NCI-H510A treated with DMSO at 0.1 percent for 48 hours (cell line): ENCODE measurements around the gene ERBB2.
"Not testable (repeated sequence)": the region's sequence is repeated elsewhere in the genome, so short reads cannot be mapped to it uniquely, and the experiment has no call there.

ENCODE experiments used
- DNase-seq: peaks from one replicate; lab custom pipeline; 2025; lab: John Stamatoyannopoulos, UW

Gene ERBB2

DNA sequence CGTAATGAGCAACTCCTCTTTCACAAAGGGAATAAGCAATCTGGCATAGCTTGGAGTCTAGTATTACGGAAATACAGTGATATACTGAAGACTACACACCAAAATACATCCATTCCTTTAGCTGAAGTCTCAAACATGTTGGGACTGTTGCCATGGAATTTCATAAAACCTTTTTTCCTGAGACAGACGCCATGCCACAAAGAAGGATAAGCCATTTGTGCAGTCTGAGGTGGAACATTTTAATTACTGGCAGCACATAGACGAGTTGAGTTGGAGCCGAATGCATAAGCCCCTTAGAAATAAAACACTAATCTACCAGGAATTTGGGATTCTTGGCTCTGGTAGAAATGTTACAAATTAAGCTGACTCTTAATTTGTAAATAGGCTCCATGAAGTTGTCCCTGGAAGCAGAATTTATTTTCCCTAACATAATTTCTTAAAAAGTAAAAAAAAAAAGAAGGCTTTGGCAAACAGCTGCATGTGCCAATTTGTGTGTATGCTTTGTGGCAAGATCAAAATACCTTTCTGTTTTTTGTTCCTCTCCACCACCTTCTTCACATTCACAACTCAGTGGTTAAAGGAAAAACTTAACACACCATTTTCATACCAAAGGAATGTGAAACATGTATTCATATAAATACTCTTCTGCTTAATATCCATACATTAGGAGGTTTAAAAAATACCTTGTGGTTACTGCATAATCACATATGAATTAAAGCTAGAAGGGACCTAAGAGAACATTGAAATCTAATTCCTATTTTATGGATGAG is 63.4 kb downstream of the ERBB2 start:
- DNase-seq, result no peak

DNA sequence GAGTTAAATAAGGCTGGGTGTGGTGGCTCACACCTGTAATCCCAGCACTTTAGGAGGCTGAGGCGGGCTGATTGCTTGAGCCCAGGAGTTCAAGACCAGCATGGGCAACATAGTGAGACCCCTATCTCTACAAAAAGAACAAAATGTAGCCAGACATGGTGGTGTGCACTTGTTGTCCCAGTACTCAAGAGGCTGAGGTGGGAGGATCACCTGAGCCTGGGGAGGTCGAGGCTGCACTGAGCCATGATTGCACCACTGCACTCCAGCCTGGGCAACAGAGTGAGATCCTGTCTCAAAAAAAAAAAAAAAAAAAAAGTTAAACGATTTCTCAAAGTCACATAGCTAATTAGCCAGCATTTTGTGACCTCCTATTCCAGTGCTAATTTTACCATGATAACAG is 64.3 kb downstream of the ERBB2 start:
- not testable (repeated sequence) for DNase-seq

DNA sequence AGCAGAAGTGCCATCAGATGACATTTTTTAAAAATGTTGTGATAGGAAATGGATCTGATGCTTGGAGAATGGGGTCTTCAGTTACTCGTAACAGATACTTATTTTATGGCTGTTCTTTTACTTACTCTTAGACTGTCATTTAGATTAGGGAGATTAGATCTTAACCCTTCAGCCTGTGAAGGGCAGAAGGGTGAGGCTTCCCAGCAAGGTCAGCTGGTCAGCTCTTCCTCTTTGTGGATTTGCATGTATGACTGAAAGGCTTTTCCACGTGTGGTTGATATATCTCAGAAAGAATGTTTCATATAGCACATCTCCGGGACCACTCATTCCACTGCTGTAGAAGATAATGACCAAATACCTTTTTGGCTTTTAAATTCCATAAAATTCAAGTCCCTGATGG is 65.3 kb downstream of the ERBB2 start:
- no peak for DNase-seq

DNA sequence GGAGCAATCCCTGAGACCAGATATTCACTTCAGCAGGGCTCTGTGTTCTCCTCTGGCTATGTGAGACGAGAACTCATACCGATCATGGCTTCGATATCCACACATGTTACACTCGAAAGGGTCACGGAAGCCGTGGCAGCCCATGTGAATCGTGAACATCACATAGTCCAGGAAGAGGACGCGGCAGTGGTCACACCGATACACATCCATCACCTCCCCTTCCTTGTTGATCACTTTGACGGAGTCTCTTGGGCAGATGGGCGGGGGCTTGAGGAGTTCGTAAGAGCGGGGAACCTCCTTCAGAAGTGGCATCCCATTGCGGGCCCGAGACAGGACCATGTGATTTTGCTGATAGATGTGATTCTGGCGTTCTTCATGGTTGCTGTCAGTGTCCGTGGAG is 65.9 kb downstream of the ERBB2 start:
- DNase-seq, result no peak

DNA sequence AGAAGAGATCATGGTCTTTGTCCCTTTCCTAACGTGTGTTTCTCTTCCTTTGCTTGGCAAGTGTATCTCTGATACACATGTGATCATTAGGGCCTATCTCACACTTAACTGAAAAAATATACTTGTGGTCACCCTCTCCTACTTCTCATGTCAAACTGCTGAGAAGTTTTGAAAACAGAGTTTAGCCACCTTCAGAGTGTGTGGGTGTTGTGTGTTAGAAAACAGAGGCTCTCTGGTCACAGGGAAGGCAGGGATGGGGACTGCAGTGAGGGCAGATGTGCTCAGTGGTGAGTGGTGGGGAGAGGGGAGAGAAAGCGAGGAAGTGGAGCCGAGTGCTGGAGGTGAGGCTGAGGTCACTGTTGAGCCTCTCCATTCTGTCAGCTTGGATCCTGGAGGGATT is 67.3 kb downstream of the ERBB2 start:
- no peak for DNase-seq

DNA sequence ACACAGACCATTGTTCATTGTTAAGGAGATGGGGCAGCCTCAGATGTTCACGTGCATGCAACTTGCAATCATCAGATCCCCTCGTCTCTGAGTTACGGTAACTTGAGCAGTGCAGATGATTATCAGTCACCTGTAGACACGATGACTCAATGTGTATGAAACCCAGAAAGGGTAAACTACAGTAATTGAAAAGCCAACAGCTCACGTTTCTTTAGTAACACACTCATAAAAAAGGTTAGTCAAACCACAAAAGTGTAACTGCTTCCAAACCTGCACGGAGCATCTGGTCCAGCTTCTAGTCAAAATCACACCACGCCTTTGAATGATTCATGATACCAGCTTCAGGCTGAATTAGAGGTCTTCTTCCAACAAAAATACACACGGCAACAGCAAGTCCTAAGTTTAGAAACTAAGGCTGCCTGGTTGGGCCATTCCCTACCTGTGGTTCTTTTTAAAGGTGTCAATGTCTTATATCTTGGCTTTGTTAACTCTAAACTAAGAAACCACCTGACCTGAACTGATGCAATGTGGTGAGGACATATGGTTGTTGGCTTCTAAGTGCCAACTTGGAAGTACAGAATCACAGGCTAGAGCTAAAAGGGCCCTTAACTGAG is 70.2 kb downstream of the ERBB2 start:
- peak; percentile 67 for DNase-seq

DNA sequence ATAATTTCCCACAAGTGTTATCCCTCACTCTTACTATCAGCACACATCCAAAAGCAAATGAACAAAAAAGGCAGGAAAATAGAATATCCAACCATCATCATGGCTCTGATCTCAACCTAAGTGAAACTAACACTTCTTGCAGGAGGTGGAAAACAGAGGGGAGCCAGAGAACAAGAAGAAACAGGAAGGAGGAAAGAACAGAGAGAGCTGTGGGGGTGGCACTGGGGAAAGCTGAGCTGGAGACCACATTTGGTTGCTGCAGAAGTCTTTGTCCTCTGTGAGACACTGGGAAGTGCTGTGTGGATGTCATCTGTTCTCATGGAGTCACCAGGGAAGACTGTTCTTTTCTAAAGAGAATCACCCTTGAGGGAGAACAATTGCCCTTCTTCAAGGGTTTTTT is 72.6 kb downstream of the ERBB2 start:
- DNase-seq, result no peak

DNA sequence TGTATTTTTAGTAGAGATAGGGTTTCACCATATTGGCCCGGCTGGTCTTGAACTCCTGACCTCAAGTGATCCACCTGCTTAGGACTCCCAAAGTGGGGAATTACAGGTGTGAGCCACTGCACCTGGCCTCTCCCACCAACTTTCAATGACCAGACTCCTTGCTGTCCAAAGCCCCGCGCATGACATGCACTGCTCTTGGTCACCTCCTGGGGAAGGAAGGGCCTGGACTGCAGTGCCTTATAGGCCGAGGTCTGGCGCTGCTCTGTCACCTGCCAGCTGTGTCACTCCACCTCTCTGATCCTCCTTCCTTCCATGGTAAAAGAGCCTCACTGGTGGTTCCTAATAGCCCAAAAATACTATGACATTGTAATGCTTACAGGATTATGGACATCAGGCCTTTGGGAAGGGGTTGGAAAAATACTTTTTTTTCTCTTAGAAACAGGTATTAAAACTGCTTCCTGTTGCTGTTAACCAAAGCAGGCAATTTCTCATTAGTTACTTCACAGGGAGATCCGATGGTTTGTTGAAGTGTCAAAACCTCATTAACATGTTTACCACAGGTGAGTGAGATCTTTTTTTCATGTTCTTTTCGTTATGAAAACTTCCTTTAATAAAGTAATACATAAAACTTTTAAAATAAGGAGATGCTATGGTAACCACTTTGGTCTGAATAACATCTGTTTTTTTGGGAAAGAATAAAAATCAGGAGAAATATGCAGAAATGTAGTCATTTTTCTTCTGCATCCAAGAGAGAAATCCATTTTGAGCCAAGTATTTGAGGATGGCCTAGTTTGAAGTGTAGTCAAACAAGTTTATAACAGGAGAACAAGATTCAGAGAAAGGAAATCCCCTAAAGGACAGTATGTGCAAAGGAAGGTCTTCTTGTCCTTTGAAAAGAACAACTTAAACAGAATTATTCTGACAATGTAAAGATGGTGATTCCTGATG is 73.4 kb downstream of the ERBB2 start:
- DNase-seq, result no peak

DNA sequence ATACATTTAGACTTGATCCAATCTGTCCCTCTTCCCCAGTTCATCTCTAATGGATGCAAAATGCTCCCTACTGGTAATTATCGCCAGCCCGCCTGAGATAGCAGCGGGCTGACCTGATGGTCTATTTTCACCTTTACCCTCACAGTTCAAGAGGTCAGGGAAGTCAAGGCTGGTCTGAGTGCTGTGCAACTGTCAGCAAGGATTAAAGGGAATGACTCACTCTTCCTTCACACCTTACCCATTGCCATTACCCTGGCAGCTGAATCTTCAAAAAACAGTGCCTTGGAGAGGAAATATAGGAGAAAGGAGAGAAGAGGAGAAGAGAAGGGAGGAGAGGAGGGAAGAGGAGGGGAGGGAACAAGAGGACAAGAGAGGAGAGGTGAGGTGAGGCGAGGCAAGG is 74.2 kb downstream of the ERBB2 start:
- DNase-seq, result no peak

DNA sequence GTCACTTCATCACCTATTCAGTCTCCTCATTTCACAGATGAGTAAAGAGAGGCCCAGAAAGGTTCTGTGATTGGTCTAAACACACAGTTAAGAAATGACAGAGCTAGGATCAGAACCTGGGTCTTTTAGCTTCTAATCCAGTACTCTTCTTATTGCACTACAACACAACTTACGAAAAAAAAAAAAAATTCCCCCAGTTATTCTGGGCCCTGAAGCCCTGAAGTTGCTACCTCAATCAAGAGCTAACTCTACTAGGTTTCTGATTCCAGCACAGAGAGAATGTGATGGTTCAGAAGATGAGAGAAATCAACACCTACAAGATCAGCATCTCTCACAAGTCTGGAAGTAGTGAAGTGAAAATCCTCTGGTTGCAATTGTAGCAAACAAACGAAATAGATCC is 75.2 kb downstream of the ERBB2 start:
- DNase-seq, result no peak

DNA sequence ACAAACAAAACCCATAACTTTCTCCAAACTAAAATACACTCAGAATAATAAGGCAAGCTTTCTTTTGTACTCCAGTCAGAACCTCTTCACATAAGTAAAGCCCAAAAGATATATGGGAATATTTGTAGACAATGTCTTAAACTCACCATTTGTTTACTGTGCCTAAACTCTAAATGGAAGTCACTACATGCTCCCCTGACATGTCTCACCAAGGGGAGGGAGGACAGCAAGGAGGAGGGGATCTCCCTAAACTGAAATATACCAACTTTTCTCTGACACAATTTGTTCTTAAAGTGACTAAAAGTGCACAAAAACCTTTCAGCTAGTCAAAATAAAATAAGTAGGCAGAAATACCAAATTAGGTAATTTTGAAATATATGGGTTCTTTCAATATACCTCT is 76.4 kb downstream of the ERBB2 start:
- DNase-seq, result no peak

DNA sequence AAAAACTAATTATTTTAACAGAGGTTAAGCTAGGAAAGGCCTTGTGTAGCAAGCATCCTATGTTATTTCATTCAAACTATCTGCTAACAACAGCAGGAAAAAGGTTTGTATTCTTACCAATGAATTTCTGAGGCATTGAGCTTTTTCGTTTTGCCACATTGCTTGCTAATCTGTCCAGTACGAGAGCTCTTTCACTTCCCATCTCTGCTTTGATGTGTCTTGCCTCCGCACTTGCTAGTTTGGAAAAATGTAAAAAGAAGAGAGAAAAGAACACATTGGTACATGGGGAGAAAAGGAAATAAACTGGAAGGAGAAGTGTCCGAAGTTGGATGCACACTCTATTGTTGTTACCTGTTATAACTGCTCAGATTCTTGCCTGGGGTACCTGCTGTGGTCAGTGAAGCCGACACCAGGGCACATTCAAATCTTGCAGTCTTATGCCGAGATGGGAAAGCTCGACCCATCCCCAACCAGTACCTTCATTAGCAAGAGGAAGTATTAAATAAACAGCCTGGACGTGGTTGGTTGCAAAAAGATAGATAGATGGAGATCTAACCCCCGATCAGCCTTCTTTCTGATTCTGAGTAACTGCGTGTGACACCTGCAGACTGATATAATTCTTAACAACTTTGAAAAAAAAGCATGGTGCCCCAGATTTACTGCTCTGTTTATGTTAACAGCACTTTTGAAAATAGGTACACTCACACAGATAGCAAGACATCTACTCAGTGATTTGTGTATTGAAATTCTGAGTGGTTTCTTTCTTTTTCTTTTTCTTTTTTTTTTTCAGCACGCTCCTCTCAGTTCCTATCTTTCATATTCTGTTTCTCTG is 77.9 kb downstream of the ERBB2 start:
- DNase-seq, result no peak
